ENCODE measurements around the gene PLXNC1.

The PLXNC1 gene

DNA sequence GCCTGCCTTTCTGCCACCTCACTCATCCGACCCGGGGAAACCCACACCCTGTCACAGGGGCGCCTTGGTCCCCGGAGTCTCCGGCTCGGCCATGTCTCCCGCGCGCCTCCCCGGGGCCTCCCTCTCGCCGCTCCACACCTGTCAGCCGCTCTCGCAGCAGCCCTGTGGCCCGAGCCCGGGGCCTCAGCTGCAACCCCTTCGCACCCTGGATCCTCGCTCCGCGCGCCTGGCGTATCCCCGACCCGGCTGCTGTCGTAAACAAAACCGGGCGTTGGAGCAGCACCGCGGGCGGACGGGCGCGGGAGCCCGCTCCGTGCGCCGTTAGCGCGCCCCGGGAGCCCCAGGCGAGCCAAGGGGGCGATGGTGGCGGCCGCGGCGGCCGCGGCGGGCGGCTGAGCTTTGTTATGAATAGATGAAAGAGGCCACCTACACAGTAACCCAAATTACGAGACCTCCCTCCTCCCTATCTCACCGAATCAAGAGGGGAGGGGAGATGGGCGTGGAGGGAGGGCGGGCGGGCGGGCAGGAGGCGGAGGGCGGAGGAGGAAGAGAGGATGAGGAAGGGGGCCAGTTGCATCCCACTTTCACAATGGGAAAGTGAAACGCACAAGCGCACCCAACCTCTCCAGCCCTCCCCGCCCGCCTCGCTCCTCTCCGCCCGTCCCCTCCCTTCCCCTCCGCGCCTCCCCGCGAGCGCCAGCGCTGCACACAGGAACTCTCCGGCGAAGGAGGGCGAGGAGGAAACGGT is at the start of gene PLXNC1:
Gene PLXNC1, plus strand, starts transcription at position 587 of the 748 bp plus-strand sequence. CDS start 395 bp downstream, outside the sequence.
- DNase-seq (ENCODE audit: low read depth in 2 of 2): peak; percentile 32 to 63

DNA sequence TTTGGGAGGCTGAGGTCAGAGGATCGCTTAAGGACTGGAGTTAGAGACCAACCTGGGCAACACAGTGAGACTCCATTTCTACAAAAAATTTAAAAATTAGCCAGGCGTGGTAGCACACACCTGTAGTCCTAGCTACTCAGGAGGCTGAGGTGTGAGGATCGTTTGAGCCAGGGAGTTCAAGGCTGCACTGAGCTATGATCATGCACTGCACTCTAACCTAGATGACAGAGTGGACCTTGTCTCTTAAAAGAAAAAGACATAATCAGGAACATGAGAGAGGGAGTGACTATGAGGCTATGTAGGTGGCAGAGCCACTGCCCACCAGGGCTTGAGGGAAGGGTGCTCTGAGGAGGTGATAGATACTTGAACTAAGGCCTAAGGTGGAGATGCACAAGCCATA is 49.2 kb upstream of the PLXNC1 start:
- no peak for DNase-seq (ENCODE audit: low read depth in 2 of 2)

DNA sequence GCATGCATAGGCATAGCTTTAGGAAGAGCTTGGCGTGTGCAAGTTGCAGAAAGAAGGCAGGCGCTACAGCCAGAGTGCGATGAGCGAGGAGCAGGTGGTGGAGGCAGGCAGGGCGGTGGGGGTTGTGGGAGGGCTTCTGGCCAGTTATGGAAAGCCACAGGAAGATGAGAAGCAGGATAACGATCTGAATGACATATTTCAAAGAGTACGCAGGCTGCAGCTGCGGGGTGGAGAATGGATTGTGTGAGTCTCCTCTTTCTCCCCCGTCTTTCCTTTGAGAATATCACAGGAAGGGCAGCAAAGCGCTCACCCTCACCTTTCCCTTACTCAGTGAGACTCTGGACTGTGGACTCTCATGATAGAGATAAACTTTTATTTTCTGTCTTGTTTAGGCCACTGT is 48.7 kb upstream of the PLXNC1 start:
- no peak for DNase-seq (ENCODE audit: low read depth in 2 of 2)

DNA sequence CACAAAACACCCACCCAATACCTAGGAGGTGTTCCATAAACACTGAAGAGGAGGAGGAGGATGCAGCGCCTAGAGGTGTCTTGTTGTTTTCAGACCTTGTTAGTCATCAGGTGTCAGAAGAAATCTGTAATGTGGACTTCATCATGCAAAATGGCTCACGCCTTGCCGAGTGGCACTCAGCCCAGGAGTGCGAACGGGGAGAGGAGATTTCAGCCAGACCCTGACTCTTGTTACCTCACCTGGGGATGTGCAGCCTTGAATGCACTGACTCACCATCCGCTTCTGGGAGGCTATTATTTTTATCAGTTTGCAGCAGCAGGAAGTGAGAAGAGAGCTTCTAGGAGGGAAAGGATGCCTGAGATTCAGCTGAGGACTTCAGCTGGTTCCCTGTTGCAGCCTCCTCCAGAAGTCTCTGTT is 48.2 kb upstream of the PLXNC1 start:
- no peak for DNase-seq (ENCODE audit: low read depth in 2 of 2)

DNA sequence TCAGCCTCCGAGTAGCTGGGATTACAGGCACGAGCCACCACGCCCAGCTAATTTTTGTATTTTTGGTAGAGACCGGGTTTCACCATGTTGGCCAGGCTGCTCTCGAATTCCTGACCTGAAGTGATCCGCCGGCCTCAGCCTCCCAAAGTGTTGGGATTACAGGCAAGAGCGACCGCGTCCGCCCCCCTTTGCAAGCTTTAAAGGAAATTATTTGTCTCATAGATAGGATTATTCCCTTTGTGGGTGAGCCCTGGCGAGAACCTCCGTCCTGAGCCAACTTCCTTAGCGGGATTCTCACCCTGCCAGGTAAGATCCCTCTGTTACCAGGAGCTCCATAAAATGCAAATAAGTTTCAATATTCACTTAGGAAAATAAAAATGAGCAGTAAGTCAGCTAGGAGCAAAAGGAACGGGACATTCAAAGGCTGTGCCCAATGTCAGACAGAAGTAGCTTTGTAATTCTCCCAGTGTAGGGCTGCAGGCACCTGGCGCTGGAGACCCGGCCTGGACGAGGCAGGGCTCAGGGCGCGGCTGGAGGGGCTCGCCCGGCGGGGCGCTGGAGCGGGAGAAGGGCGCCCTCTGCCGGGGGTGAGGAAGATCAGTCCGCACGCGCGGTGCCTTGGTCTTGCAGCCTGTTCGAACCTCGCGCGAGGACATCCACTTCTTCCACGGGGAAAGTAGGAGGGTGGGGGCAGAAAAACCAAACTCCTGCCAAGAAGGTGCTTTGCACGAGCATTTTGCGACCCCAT is 47.2 kb upstream of the PLXNC1 start:
- DNase-seq (ENCODE audit: low read depth in 2 of 2): peak; percentile 68

DNA sequence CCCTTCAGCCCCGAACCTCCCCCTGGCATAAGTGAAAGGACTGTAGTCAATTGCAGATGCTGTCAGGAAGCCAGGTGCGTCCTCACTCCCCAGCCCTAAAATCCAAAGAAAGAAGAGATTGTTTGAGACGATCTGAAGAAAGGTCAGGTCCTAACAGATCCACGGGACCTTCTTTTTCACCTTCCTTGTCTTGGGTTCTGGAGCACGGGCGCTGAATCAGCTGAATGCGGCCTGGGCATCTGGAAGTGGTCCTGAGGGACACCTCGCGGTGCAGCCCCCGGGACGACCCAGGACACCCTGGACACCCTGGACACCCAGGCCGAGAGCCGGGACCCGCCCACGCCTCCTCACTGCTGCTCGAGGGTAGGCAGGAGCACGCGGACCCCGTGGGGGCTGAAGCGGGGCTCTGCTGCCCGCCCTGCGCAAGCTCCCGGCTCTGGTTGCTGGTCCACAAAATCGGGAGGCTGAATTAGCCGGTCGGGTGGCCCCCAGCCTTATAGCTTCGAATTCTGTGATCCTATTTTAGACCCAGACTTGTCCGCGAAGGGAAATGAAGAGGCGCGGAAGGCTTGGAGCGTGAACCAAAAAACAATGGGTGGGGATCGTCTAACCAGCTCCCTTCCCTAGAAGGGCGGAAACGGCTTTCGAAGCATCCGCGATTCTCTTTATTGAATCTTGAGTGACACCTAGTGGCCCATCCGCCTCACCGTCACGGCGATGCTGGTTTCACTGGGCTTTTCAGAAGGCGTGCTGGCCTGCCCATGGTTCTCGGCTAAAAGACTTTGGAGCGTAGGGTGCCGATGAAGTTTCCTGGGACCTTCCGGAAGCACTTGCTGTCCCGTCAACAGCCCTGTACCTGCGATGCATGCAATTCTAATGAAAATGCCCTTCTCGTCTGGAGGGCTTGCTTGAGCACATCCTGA is 46.4 kb upstream of the PLXNC1 start:
- peak; percentile 74 to 81 for DNase-seq (ENCODE audit: low read depth in 2 of 2)

DNA sequence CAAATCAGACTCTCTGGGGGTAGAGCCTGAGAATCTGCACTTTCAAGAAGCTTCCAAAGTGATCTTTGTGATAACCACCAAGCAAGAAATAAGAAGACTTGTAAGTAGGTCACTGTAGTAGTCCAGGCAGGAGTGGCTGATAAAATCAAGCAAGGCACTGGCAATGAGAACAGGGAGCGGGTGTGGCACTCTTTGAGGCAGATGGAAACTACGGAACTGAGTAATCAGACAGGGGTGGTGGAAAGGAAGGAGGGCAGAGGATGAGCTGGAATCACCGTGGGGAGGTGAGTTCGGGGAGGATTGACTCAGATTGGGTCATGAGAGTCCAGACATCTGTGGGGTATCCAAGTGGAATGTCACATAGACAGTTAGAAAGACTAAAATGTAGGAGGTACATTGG is 44.4 kb upstream of the PLXNC1 start:
- no peak for DNase-seq (ENCODE audit: low read depth in 2 of 2)

DNA sequence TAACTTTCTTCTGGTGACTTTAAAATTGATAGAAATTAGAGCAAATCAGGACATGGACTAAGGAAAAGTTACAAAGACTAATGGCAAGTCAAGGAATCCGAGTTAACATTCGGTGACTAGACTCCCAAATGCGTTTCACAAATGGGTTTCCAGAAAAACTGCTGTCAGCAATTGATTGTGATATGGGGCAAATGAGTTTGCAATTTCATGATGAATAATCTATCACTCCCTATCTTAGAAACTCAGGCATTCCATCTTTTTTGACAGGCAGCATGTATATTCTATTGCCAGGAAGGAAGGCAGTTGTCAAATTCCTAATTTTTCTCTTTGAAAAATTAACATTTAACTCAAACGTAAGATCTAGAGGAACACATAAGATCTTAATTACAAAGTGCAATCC is 40.5 kb upstream of the PLXNC1 start:
- no peak for DNase-seq (ENCODE audit: low read depth in 2 of 2)

DNA sequence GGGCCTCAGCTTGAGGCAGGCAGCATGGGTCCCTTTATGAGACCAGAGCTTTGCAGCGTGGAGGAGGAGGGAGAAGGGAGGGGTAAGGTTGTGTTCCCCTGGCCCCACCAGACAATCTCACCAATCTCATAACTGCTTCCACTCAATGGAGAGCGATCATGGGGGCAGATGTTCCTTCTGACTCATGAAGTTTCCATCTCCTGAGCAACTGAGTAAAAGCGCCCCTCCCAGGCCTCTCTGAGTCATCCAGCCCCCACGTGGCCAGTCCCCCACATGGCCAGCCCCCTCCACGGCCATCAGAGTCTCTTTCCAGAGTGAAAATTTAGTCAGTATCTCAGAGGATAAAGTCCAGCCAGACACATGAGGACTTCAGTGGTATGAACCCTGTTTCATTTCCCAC is 39.2 kb upstream of the PLXNC1 start:
- peak; percentile 24 to 61 for DNase-seq (ENCODE audit: low read depth in 2 of 2)

DNA sequence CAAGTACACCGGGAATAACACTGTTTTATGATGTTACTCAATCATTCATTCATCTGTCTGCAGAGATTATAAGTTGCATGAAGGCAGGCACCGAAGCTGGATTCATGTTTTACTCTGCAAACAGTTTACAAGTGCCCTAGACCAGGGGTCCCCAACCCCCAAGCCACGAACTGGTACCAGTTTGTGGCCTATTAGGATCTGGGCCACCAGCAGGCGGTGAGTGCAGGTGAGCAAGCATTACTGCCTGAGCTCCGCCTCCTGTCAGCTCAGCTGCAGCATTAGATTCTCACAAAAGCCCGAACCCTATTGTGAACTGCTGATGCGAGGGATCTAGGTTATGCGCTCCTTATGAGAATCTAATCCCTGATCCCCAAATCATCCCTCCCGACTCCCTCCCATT is 38.1 kb upstream of the PLXNC1 start:
- no peak for DNase-seq (ENCODE audit: low read depth in 2 of 2)

DNA sequence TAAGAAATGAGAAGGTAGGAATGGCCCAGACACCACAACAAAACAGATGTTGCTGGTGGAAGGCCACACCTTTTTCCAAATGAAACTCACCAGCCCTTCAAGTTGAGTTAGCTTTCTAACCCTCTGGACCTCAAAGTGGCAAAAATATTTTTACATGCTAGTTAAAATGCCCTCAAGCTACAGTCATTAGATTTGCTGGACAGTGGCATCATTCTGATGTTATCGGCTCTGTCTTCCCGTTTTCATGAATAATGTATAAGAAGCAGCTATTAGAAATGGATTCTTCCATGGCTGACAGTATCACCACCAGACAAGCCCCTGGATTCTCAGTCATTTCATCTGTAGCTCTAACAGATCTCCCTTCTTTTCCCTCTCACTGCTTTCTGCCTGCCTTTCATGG is 37.1 kb upstream of the PLXNC1 start:
- DNase-seq (ENCODE audit: low read depth in 2 of 2): no peak

DNA sequence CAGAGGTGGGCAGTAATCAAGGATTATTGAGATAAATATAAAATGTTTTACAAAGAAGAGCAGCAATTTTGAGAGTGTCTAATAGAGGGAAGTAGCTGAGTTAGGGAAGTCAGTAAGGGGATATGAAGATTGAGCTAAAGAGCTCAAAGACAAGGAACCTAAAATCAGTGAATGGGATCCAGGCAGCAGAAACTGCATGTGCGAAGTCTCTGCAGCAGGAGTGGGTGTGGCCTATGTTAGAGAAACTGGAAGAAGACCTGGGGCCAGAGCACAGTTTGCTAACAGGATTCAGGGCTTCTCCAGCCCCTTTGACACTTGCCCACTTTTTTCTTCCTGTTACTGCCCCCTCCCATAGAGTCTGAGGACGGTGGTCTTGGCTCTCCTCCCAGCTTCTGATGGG is 36.3 kb upstream of the PLXNC1 start:
- DNase-seq (ENCODE audit: low read depth in 2 of 2): no peak

DNA sequence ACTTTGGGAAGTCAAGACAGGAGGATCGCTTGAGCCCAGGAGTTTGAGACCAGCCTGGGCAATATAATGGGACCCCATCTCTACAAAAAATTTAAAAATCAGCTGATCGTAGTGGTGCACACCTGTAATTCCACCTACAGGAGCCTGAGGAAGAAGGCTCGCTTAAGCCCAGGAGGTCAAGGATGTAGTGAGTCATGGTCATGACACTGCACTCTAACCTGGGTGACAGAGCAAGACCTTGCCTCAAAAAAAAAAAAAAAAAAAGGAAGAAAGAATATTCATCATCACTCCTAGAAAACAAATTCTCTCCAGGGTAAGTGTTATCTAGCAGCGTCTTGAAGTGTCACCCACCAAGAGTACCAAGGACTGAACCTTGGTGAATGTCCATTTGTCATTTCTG is 34.2 kb upstream of the PLXNC1 start:
- DNase-seq (ENCODE audit: low read depth in 2 of 2): no peak

DNA sequence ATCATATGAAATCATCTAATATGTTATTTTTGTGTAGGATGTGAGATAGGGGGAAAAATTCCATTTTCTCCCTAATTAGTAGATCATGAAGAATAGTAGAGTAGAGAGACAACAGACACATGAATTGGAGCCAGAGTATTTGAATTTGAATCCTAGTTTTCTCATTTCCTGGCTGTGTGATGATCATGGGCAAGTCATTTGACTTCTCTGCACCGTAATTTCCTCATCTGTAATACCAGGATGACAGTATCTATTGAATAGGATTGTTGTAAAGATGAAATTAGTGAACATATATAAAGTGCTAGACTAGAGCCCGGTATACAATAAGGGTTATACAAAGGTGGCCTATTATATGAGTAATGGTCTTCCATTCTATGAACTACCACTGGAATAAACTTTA is 32.2 kb upstream of the PLXNC1 start:
- DNase-seq (ENCODE audit: low read depth in 2 of 2): no peak

DNA sequence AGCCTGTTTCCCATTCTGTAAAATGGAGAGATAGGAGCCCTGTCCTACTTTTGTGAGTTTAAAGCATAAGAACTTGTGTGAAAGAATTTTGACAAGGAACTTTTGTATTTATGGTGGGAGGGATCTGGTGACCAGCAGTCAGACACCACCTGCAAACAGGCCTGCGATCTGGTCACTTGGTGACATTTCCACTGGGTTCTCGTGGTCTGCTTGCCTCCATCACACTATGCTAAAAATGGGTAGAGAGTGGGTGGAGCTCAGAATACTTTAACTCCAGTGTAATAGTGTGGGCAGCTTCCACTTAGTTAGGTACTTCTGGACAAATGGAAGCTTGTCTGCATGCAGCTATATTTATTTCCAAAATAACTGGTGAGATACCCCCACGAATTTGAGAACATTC is 26.5 kb upstream of the PLXNC1 start:
- DNase-seq (ENCODE audit: low read depth in 2 of 2): no peak

DNA sequence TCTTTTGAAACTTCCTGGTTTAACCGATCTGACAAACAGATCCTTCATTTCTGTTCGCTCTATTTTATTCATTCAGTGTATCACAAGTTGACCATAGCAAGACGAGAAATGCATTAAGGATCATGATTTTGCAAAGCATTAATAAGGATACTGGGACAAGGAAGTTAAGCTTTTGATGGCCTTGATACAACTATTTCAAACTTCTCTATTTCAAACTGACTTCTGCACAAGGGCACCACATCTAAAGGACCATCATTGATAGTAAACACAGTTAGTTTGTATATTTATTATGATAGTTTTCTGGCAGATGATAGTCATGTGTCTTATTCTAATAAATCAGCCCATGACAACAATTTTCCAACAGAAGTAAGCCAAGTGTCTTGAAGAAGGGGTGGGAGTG is 25.8 kb upstream of the PLXNC1 start:
- no peak for DNase-seq (ENCODE audit: low read depth in 2 of 2)

DNA sequence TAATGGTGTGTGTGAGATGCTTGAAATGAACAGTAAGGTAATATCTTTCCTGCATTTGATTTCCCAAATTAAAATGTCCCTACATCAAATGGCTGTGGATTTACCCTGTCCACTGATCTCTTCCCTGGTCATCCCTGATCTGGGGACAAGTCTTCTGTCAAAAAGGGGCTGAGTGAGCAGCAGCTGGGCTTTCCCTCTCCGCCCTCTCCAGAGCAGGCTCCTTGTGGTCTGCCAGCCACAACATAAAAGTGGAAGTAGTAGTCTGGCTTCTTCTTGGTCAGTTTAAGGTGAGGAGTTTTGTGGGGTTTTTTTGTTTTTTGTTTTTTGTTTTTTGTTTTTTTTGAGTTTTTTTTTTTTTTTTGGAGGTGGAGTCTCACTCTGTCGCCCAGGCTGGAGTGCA is 25.2 kb upstream of the PLXNC1 start:
- no peak for DNase-seq (ENCODE audit: low read depth in 2 of 2)

DNA sequence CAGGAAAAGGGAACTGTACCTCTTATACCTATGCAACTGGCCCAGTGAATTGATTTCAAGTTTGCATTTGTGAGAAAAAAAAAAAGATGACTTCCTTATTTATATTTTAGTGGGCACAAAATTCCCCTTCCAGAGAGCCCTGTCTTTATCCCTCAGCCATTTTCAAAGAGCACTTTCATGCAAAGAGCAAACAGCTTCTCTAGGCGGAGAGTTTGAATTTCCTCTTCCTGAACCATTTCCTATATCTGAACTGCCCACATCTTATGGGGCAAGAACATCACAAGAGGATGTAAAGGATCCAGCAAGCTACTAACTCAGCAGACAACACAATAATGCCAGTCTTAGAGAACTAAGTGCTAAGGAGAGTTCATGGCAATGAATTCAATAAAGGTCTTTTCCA is 22.3 kb upstream of the PLXNC1 start:
- no peak for DNase-seq (ENCODE audit: low read depth in 2 of 2)

DNA sequence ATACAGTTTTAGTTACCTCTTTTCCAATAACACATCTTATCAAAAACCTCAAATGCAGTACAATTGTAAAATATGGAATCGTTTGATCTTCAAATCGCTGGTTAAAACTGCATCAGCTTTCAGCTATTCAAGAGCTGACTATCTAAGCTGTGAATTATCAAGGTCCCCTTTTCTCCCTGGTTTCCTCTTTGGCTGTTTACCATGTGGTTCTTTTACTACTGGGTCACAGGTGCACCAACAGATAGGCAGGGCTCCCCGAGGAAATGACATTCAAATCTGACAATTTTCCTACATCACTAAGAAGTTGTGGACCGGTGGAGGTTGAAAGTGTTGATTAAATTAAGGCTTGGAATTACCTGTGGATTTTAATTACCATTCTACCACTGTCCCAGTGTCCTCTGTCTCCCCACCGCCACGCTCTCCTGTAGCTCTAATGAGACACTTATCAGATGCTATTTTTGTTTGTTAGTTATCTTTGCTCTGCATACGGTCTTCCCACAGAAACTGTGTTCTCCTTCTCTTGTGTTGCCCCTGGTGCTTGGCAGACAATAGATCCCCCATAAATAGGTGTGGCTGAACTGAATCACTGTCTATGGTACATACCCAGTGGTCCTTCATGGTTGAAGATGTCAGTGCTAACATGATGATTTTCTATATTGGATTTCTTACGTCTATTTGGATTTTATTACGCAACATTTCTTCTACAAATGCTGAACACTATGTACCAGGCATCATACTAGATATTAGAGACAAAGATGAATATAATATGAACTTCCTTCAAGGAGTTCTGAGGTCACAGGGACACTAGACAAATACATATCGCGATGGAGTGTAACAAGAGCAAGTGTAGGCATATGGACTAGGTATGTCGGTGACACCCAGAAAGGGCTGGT is 20.9 kb upstream of the PLXNC1 start:
- no peak for DNase-seq (ENCODE audit: low read depth in 2 of 2)

DNA sequence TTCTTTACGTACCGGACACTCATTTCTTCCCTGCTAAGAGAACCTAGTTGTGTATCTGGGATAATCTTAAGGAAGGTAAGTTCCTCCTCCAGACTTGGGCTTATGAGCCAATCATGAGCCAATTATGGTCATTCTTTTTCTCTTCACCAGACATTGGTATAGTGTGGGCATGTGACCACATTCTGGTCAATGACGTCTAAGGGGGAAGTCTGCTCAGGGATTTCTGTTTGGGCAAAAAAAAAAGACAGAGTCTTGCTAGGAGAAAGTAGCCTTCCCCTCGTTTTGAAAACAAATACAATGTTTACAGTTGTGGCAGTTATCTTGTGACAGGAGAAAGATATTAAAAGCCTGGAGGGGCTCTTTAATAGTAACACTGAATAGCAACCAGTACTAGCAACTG is 20.1 kb upstream of the PLXNC1 start:
- DNase-seq (ENCODE audit: low read depth in 2 of 2): no peak
